HG02852 (cell line): ENCODE data around the gene FCF1.
"Not testable (repeated sequence)": the region's sequence is repeated elsewhere in the genome, so short reads cannot be mapped to it uniquely, and the experiment has no call there.

ENCODE experiments used
- ATAC-seq: cut with Tn5 transposase; IDR thresholded peaks from one replicate; pipeline ENCODE4 v1.9.1; 2021; ENCODE audit warnings: mild to moderate bottlenecking, moderate library complexity; ENCODE audit not compliant: unreplicated experiment

Gene FCF1

GRCh38 chr14:74698465-74698864 lies 14.5 kb upstream of the FCF1 start:
- ATAC-seq, result no peak

- no peak for ATAC-seq
These were observed 10.7 kb upstream of the FCF1 start for GRCh38 chr14:74702293-74702692.

GRCh38 chr14:74703043-74703442 lies 9.9 kb upstream of the FCF1 start:
- ATAC-seq, result no peak

GRCh38 chr14:74704656-74705055 lies 8.3 kb upstream of the FCF1 start:
- no peak for ATAC-seq

GRCh38 chr14:74705613-74706500 lies 7.1 kb upstream of the FCF1 start:
- ATAC-seq, result no peak

- ATAC-seq, result no peak
These were observed 2.5 kb upstream of the FCF1 start for GRCh38 chr14:74710480-74710879.

- ATAC-seq, result no peak
These were observed 1.3 kb upstream of the FCF1 start for GRCh38 chr14:74711651-74712050.

GRCh38 chr14:74713395-74713735 lies 421 bp downstream of the FCF1 start:
- ATAC-seq, result no peak

GRCh38 chr14:74720526-74720925 lies 7.6 kb downstream of the FCF1 start:
- ATAC-seq, result no peak

- ATAC-seq, result no peak
These were observed 10.2 kb downstream of the FCF1 start for GRCh38 chr14:74723134-74723533.

- no peak for ATAC-seq
These were observed 19.4 kb downstream of the FCF1 start for GRCh38 chr14:74732387-74732786.

GRCh38 chr14:74733221-74733620 lies 20.3 kb downstream of the FCF1 start:
- no peak for ATAC-seq

- no peak for ATAC-seq
These were observed 22.2 kb downstream of the FCF1 start for GRCh38 chr14:74735125-74735524.

- ATAC-seq, result no peak
These were observed 24.9 kb downstream of the FCF1 start for GRCh38 chr14:74737753-74738325.

- no peak for ATAC-seq
These were observed 26.5 kb downstream of the FCF1 start for GRCh38 chr14:74739293-74740030.

GRCh38 chr14:74747237-74747636 lies 34.3 kb downstream of the FCF1 start:
- ATAC-seq, result no peak

- no peak for ATAC-seq
These were observed 41.2 kb downstream of the FCF1 start for GRCh38 chr14:74754157-74754556.

GRCh38 chr14:74754899-74755298 lies 42.0 kb downstream of the FCF1 start:
- ATAC-seq, result no peak

- no peak for ATAC-seq
These were observed 43.4 kb downstream of the FCF1 start for GRCh38 chr14:74756326-74756725.

- not testable (repeated sequence) for ATAC-seq
These were observed 45.6 kb downstream of the FCF1 start for GRCh38 chr14:74758505-74758904.

- ATAC-seq, result peak; percentile 89
These were observed 50.2 kb downstream of the FCF1 start, which contains the start of gene YLPM1 for GRCh38 chr14:74762917-74763802. Gene YLPM1 (plus strand): TSS chr14:74763316. CDS start chr14:74763490, 174 bp downstream.
